Astrocyte of the spinal cord (primary cell): ENCODE results near the gene WNT5A.

Experiments
- DNase-seq: peaks from one replicate; pipeline ENCODE4 v3.0.0; 2011; ENCODE audit warnings: low read depth, low spot score
- H3K4me3 ChIP-seq: 2 replicates; pipeline ENCODE4 v1.5.1; 2011; ENCODE audit warnings: low read depth, mild to moderate bottlenecking, low read length, moderate library complexity
- in situ Hi-C: cut with HindIII; loops from 2 replicates; pipeline ENCODE4 v1.10.0; 2017; ENCODE audit warnings: low sequenced_read_pairs
- TF ChIP-seq, protein P1 (sequence below): IDR thresholded peaks from 2 replicates; pipeline ENCODE4 v1.5.1; 2012; ENCODE audit warnings: low read depth, mild to moderate bottlenecking, low read length, inconsistent platforms

The WNT5A gene

GRCh38 chr3:55446850-55447249, 40.3 kb downstream of the WNT5A start:
- in situ Hi-C loops: no loop called here
- TF ChIP-seq, protein P1, sequence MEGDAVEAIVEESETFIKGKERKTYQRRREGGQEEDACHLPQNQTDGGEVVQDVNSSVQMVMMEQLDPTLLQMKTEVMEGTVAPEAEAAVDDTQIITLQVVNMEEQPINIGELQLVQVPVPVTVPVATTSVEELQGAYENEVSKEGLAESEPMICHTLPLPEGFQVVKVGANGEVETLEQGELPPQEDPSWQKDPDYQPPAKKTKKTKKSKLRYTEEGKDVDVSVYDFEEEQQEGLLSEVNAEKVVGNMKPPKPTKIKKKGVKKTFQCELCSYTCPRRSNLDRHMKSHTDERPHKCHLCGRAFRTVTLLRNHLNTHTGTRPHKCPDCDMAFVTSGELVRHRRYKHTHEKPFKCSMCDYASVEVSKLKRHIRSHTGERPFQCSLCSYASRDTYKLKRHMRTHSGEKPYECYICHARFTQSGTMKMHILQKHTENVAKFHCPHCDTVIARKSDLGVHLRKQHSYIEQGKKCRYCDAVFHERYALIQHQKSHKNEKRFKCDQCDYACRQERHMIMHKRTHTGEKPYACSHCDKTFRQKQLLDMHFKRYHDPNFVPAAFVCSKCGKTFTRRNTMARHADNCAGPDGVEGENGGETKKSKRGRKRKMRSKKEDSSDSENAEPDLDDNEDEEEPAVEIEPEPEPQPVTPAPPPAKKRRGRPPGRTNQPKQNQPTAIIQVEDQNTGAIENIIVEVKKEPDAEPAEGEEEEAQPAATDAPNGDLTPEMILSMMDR: no peak
- no peak overlapping the region for H3K4me3 ChIP-seq
- DNase-seq: no peak

- no peak for DNase-seq
- H3K4me3 ChIP-seq: no peak overlapping the region
- in situ Hi-C loops: no loop called here
- TF ChIP-seq, protein P1: no peak
Observed at GRCh38 chr3:55445551-55445950, 41.6 kb downstream of the WNT5A start.

DNA sequence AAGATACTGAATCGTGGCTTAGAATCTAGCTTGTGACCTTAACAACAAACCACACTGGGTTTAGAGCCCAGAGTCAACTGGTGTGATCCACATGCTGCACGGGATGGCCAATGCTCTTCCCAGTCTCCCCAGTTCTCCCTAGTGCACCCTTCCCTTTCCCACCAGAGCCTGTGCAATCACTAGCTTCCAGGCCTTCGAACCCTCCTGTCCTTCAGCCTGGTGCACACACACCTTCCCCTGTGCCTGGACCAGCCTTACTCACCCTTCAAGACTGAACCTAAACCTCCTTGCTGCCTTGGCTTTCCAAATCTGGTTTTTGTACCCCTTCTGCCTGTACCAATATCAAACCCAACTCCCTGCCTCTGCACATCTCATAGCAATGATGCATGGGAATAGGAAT, 43.8 kb downstream of the WNT5A start:
- DNase-seq: no peak
- H3K4me3 ChIP-seq: no peak overlapping the region
- TF ChIP-seq, protein P1: no peak
- in situ Hi-C loops: no loop called here

DNA sequence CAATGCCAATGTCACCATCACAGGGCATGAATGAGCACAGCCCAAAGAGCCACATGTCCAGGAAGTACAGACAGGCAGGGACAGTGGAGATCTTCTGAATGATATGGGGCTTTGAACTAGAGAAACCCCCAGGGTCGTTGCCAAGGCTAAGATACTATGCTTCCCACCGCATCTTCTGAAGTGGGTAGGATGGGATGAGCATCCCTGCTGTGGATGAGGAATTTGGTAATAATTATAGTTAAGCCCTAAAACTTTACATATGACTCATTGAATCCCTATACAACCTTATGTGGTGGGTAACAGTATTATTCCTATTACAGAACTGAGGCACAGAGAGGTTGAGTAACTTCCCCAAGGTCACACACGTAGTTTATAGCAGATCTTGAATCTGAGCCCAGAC, 44.2 kb downstream of the WNT5A start:
- TF ChIP-seq, protein P1: no peak
- in situ Hi-C loops: no loop called here
- DNase-seq: no peak
- no peak overlapping the region for H3K4me3 ChIP-seq

DNA sequence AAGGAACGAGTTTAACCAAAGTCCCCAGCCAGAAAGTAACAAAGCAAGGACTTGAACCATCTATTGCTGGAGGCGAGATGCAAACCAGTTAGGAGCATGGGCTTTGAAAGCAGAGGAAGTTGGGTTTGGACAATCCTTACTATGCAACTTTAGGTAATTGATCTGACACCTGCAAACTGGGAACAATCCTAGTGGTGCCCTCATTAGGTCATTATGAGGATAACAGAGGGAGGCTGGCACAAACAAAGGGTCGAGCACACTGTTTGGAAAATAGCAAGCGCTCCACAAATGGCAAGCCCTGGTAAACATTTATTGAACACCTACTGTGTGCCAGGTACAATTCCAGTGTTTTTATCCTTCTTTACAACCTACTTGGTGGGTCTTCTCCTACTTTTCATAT, 45.6 kb downstream of the WNT5A start:
- H3K4me3 ChIP-seq: no peak overlapping the region
- TF ChIP-seq, protein P1: no peak
- no peak for DNase-seq
- in situ Hi-C loops: no loop called here

- in situ Hi-C loops: no loop called here
- TF ChIP-seq, protein P1: no peak
Observed at GRCh38 chr3:55440104-55440708, 46.9 kb downstream of the WNT5A start.

DNA sequence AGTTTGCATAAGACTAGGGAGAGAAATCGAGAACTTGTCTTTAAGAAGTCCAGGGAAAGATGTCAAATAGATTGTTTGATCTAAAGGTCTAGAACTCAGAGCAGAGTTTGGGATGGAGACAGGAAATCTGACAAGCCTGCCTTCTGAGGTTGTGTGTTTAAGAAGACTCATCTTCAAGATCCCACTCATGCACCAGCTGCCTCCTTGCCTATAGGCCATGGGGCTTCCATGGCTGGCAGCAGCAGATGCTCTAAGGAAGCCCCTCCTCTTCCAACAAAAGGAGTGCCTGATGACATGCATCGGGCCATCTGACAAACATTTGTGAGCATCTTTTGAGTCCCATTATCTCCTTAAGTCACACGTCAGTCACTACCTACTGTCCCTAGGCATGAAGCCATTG, 47.4 kb downstream of the WNT5A start:
- in situ Hi-C loops: no loop called here
- no peak for DNase-seq
- TF ChIP-seq, protein P1: no peak
- H3K4me3 ChIP-seq: no peak overlapping the region

More at GRCh38 chr3:55440104-55440708, 46.9 kb downstream of the WNT5A start:
- H3K4me3 ChIP-seq: no peak overlapping the region
- DNase-seq: peak; percentile 41
